GM18526 (cell line): Measurements from ENCODE around the gene ARL16.

Experiments used
- POLR2A ChIP-seq: IDR thresholded peaks from 3 replicates; pipeline ENCODE4 v1.6.1; 2011; ENCODE audit not compliant: insufficient read length; ENCODE audit errors: extremely low read depth

ARL16 gene

GRCh38 chr17:81691196-81691595, 7.6 kb upstream of the ARL16 start:
- no peak for TF ChIP-seq POLR2A

- no peak for TF ChIP-seq POLR2A
Observed at GRCh38 chr17:81690549-81690948, 7.0 kb upstream of the ARL16 start.

GRCh38 chr17:81690066-81690465, 6.5 kb upstream of the ARL16 start:
- TF ChIP-seq POLR2A, result no peak

- no peak for TF ChIP-seq POLR2A
Observed at GRCh38 chr17:81688616-81689015, 5.0 kb upstream of the ARL16 start.

GRCh38 chr17:81687770-81688541, 4.4 kb upstream of the ARL16 start:
- TF ChIP-seq POLR2A, result no peak

GRCh38 chr17:81686614-81687013, 3.0 kb upstream of the ARL16 start:
- no peak for TF ChIP-seq POLR2A

GRCh38 chr17:81685108-81685507, 1.5 kb upstream of the ARL16 start:
- TF ChIP-seq POLR2A, result no peak

GRCh38 chr17:81684442-81684911, 880 bp upstream of the ARL16 start:
- no peak for TF ChIP-seq POLR2A

GRCh38 chr17:81683208-81683583, 401 bp downstream of the ARL16 start:
- TF ChIP-seq POLR2A, result no peak

- no peak for TF ChIP-seq POLR2A
Observed at GRCh38 chr17:81682565-81683207, 911 bp downstream of the ARL16 start.

GRCh38 chr17:81681672-81682071, 1.9 kb downstream of the ARL16 start:
- no peak for TF ChIP-seq POLR2A

GRCh38 chr17:81680150-81680549, 3.4 kb downstream of the ARL16 start:
- no peak for TF ChIP-seq POLR2A

GRCh38 chr17:81676906-81677305, 6.7 kb downstream of the ARL16 start:
- no peak for TF ChIP-seq POLR2A

- no peak for TF ChIP-seq POLR2A
Observed at GRCh38 chr17:81673561-81674258, 9.9 kb downstream of the ARL16 start.

- TF ChIP-seq POLR2A, result no peak
Observed at GRCh38 chr17:81672954-81673353, 10.6 kb downstream of the ARL16 start.

- no peak for TF ChIP-seq POLR2A
Observed at GRCh38 chr17:81672504-81672903, 11.1 kb downstream of the ARL16 start.
